ENCODE data around the gene SLC16A4.

Gene SLC16A4

GRCh38 chr1:110360431-110360830, 30.4 kb downstream of the SLC16A4 start:
- DNase-seq (ENCODE audit: low read depth in 3 of 3), result no peak

- no peak for DNase-seq (ENCODE audit: low read depth in 3 of 3)
Measured at GRCh38 chr1:110356379-110356778, 34.4 kb downstream of the SLC16A4 start.

GRCh38 chr1:110355321-110355720, 35.5 kb downstream of the SLC16A4 start:
- no peak for DNase-seq (ENCODE audit: low read depth in 3 of 3)

GRCh38 chr1:110350360-110350759, 40.5 kb downstream of the SLC16A4 start:
- no peak for DNase-seq (ENCODE audit: low read depth in 3 of 3)

- no peak for DNase-seq (ENCODE audit: low read depth in 3 of 3)
Measured at GRCh38 chr1:110348771-110349170, 42.1 kb downstream of the SLC16A4 start.

GRCh38 chr1:110348050-110348449, 42.8 kb downstream of the SLC16A4 start:
- no peak for DNase-seq (ENCODE audit: low read depth in 3 of 3)

- DNase-seq (ENCODE audit: low read depth in 3 of 3), result no peak
Measured at GRCh38 chr1:110347182-110347893, 43.5 kb downstream of the SLC16A4 start.

- no peak for DNase-seq (ENCODE audit: low read depth in 3 of 3)
Measured at GRCh38 chr1:110346690-110347089, 44.1 kb downstream of the SLC16A4 start.

- DNase-seq (ENCODE audit: low read depth in 3 of 3), result no peak
Measured at GRCh38 chr1:110345480-110345879, 45.3 kb downstream of the SLC16A4 start.

- DNase-seq (ENCODE audit: low read depth in 3 of 3), result no peak
Measured at GRCh38 chr1:110344152-110344551, 46.7 kb downstream of the SLC16A4 start.

GRCh38 chr1:110343249-110343648, 47.6 kb downstream of the SLC16A4 start:
- no peak for DNase-seq (ENCODE audit: low read depth in 3 of 3)

GRCh38 chr1:110341872-110342331, 48.9 kb downstream of the SLC16A4 start:
- DNase-seq (ENCODE audit: low read depth in 3 of 3), result no peak

GRCh38 chr1:110341146-110341871, 49.5 kb downstream of the SLC16A4 start:
- DNase-seq (ENCODE audit: low read depth in 3 of 3), result no peak

GRCh38 chr1:110340207-110340468, 50.7 kb downstream of the SLC16A4 start:
- no peak for DNase-seq (ENCODE audit: low read depth in 3 of 3)

GRCh38 chr1:110339407-110340206, 51.2 kb downstream of the SLC16A4 start:
- peak; percentile 27 to 49 (median 44) for DNase-seq (ENCODE audit: low read depth in 3 of 3)

GRCh38 chr1:110338886-110339406, 51.9 kb downstream of the SLC16A4 start, which contains the start of gene RBM15:
Gene RBM15, plus strand, starts transcription at chr1:110339377. Its CDS starts 29 bp downstream, at chr1:110339406.
- DNase-seq (ENCODE audit: low read depth in 3 of 3), result peak; percentile 91 to 96 (median 92)

GRCh38 chr1:110338309-110338885, 52.4 kb downstream of the SLC16A4 start:
- peak; percentile 89 to 93 (median 90) for DNase-seq (ENCODE audit: low read depth in 3 of 3)

- peak in 2 of 3 donors; percentile 14 to 19 for DNase-seq (ENCODE audit: low read depth in 3 of 3)
Measured at GRCh38 chr1:110337704-110338308, 53.0 kb downstream of the SLC16A4 start.

- no peak for DNase-seq (ENCODE audit: low read depth in 3 of 3)
Measured at GRCh38 chr1:110336300-110337039, 54.4 kb downstream of the SLC16A4 start.

- no peak for DNase-seq (ENCODE audit: low read depth in 3 of 3)
Measured at GRCh38 chr1:110335265-110335664, 55.6 kb downstream of the SLC16A4 start.

GRCh38 chr1:110328700-110329099, 62.1 kb downstream of the SLC16A4 start:
- DNase-seq (ENCODE audit: low read depth in 3 of 3), result no peak
